MM.1S (cell line): ENCODE data around the gene NBPF1.
"Not testable (repeated sequence)": the region's sequence is repeated elsewhere in the genome, so short reads cannot be mapped to it uniquely, and the experiment has no call there.

ENCODE experiments used
- DNase-seq: peaks from one replicate; pipeline ENCODE4 v3.0.0-alpha.2; 2015
- H2AFZ ChIP-seq: fragments of 300-600 bp; sonication (generic); 2 replicates; pipeline ENCODE4 v1.6.0; 2016; ENCODE audit warnings: antibody characterized with exemption, low read length
- H3F3A ChIP-seq: fragments of 300-600 bp; sonication (generic); 2 replicates; pipeline ENCODE4 v1.6.1; 2016; ENCODE audit warnings: mild to moderate bottlenecking, antibody characterized with exemption, low read length, moderate library complexity, mixed read lengths; ENCODE audit not compliant: insufficient read depth
- H3K27ac ChIP-seq: fragments of 300-600 bp; sonication (generic); 2 replicates; pipeline ENCODE4 v1.5.1; 2016; ENCODE audit warnings: mild to moderate bottlenecking, low read length
- H3K27me3 ChIP-seq: fragments of 300-600 bp; sonication (generic); replicated peaks from 2 replicates; pipeline ENCODE4 v1.6.0; 2016; ENCODE audit warnings: low read length; ENCODE audit not compliant: insufficient read depth
- H3K36me3 ChIP-seq: fragments of 300-600 bp; sonication (generic); replicated peaks from 2 replicates; pipeline ENCODE4 v1.6.1; 2016; ENCODE audit warnings: mild to moderate bottlenecking, low read length, mixed read lengths; ENCODE audit not compliant: insufficient read depth
- H3K4me1 ChIP-seq: fragments of 300-600 bp; sonication (generic); 2 replicates; pipeline ENCODE4 v1.6.1; 2016; ENCODE audit warnings: low read length, mixed read lengths
- H3K4me2 ChIP-seq: fragments of 300-600 bp; sonication (generic); 2 replicates; pipeline ENCODE4 v1.6.0; 2016; ENCODE audit warnings: low read depth, low read length
- H3K4me3 ChIP-seq: fragments of 300-600 bp; sonication (generic); 2 replicates; pipeline ENCODE4 v1.5.1; 2016; ENCODE audit warnings: low read length, mixed read lengths
- H3K79me2 ChIP-seq: fragments of 300-600 bp; sonication (generic); 2 replicates; pipeline ENCODE4 v1.6.1; 2016; ENCODE audit warnings: mixed run types, low read length, mixed read lengths
- H3K9ac ChIP-seq: fragments of 300-600 bp; sonication (generic); 2 replicates; pipeline ENCODE4 v1.6.1; 2016; ENCODE audit warnings: low read length, mixed read lengths
- H3K9me2 ChIP-seq: fragments of 300-600 bp; sonication (generic); replicated peaks from 2 replicates; pipeline ENCODE4 v1.6.1; 2016; ENCODE audit warnings: mild to moderate bottlenecking, low read length, mixed read lengths; ENCODE audit not compliant: insufficient read depth
- H3K9me3 ChIP-seq: fragments of 300-600 bp; sonication (generic); replicated peaks from 2 replicates; pipeline ENCODE4 v1.6.1; 2016; ENCODE audit warnings: mild to moderate bottlenecking, low read length, mixed read lengths; ENCODE audit not compliant: insufficient read depth
- H4K20me1 ChIP-seq: fragments of 300-600 bp; sonication (generic); 2 replicates; pipeline ENCODE4 v1.6.1; 2016; ENCODE audit warnings: mild to moderate bottlenecking, low read length, moderate library complexity, mixed read lengths; ENCODE audit not compliant: insufficient read depth

NBPF1 gene

DNA sequence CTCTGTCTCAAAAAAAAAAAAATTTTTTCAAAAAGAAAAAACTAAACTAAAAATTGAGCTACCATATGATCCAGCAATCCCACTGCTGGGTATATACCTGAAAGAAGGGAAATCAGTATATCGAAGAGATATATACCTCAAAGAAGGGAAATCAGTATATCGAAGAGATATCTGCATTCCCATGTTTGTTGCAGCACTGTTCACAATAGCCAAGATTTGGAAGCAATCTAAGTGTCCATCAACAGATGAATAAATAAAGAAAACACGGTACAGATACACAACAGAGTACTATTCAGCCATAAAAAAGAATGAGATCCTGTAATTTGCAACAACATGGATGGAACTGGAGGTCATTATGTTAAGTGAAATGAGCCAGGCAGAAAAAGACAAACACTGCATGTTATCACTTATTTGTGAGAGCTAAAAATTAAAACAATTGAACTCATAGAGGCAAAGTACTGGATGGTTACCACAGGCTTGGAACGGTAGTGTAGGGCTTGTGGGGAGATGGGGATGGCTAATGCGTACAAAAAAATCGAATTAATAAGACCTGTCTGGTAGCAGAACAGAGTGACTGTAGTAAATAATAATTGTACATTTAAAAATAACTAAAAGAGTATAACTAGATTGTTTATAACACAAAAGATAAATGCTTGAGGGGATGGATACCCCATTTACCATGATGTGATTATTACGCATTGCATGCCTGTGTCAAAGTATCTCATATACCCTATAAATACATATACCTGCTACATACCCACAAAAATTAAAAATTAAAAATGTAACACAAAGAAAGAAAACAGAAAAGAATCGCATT is 28.0 kb upstream of the NBPF1 start:
- not testable (repeated sequence) for H3K9ac ChIP-seq, H3K9me3 ChIP-seq, H3K36me3 ChIP-seq, H3K27me3 ChIP-seq, DNase-seq, H3K9me2 ChIP-seq, H3K4me2 ChIP-seq, H4K20me1 ChIP-seq, H2AFZ ChIP-seq, H3K27ac ChIP-seq, H3K4me3 ChIP-seq, H3F3A ChIP-seq
- Histone ChIP-seq H3K4me1 (peaks cover 15% of the 10 kb centered on the region), H3K79me2 (peaks cover 44% of the 10 kb centered on the region)

DNA sequence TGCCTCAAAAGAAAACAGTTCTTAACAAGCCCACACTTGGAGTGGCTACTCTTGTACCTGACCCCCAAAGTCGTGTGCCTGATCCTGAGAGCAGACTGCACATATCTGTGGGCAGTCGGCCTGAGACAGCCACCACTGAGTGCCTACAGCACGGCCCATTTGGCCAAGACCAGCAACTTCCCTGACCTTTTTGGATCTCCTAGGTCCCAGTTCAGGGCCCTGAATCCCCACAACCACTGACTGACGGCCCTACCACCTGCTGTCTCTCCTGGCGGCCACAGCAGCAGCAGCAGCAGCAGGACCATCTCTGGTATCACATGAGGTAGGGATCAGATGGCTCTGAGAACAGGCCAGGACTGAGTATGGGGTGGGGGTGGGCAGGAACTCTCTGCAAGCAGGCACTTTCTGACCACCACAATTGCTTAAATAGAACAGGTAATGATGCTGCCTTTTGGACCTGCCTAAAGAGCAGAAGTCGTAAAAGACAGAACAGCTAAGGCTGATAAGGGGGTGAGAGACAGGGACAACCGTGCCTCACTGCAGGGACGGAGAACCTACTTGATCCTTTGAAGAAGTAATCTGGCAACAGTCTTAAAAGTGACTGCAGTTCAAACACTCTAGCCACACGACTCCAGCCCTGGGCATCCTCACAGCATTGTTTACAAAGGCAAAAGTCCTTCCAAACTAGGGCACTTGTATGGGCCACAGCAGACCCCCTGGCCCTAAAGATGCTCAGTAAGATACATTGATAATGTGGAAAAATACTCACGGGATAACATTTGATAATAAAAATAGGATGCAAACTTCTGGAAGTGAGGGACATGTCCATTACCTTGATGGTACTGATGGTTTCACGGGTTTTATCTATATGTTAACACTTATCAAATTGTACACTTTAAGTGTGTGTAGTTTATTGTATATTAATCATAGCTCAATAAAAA is 26.0 kb upstream of the NBPF1 start:
- not testable (repeated sequence) for H3K27me3 ChIP-seq, H3K4me3 ChIP-seq, H3K27ac ChIP-seq, H3K4me2 ChIP-seq, H3K4me1 ChIP-seq, DNase-seq, H3K9me3 ChIP-seq, H3K9me2 ChIP-seq, H3K36me3 ChIP-seq, H4K20me1 ChIP-seq, H3F3A ChIP-seq, H2AFZ ChIP-seq, H3K9ac ChIP-seq
- peaks cover 42% of the 10 kb centered on the region for H3K79me2 ChIP-seq

DNA sequence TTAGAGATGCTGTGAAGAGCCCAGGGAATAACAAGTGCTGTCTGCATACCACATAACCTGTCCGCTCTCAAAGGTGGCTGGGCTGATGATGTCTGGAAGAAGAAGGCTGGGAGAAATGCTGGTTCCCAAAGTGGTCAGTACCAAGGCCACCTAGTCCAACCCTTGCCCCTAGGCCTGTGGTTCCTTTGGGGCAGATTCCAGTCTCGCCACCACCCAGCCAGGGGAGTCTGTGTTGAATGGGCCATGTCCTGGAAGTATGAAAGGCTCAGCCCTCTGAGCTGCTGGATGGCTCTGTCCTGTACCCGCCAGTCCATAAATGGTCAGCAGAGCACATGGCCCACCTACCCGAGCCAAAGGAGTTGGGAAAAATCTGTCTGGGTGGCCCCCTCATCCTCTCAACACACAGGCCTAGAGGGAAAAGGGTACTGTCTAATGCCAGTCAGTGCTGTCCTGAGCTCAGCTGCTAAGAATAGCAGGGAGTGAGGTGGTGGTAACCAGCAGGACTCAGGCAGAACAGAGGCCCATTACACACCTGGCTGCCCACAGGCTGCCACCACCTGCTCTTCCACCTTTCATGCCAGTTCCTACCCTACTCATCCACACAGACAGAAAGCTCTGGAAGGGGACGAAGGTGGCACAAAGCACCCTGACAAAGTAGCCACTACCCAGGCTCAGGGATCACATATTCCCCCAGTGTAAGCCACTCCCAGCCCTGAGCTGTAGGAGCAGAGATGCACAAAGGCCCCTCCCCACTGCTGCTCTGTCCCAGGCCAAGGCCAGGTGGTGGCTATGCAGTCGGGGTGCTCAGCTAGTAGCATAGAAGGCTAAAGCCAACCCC is 24.8 kb upstream of the NBPF1 start:
- not testable (repeated sequence) for H3K27ac ChIP-seq, H3K9me3 ChIP-seq, H3K9ac ChIP-seq, H3K4me3 ChIP-seq, H2AFZ ChIP-seq, H3K4me2 ChIP-seq, H3K9me2 ChIP-seq, H3K27me3 ChIP-seq, H4K20me1 ChIP-seq, H3K36me3 ChIP-seq, H3F3A ChIP-seq, H3K4me1 ChIP-seq, DNase-seq
- peaks cover 30% of the 10 kb centered on the region for H3K79me2 ChIP-seq

DNA sequence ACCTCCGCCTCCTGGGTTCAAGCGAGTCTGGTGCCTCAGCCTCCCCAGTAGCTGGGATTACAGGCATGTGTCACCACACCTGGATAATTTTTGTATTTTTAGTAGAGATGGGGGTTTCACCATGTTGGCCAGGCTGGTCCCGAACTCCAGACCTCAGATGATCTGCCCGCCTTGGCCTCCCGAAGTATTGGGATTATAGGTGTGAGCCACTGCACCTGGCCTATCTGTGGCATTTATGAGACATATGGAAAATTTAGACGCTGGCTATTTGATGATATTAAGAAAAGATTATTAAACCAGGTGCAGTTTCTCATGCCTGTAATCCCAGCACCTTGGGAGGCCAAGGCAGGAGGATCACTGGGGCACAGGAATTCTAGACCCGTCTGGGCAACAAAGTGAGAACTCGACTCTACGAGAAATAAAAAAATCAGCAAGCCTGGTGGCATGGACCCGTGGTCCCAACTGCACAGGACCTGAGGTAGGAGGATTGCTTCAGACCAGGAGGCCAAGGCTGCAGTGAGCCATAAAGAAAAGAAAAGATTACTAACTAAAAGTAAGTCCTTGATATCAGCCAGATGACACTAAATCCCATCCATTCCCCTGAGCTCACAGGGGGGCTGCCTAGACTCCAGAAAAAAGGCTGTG is 23.3 kb upstream of the NBPF1 start:
- not testable (repeated sequence) for H3K9me2 ChIP-seq, H4K20me1 ChIP-seq, H3K36me3 ChIP-seq, H3K27me3 ChIP-seq, H3K4me1 ChIP-seq, H3F3A ChIP-seq, H3K27ac ChIP-seq, H2AFZ ChIP-seq, H3K4me2 ChIP-seq, H3K4me3 ChIP-seq, H3K9me3 ChIP-seq, H3K9ac ChIP-seq, DNase-seq
- H3K79me2 ChIP-seq = peaks cover 17% of the 10 kb centered on the region

DNA sequence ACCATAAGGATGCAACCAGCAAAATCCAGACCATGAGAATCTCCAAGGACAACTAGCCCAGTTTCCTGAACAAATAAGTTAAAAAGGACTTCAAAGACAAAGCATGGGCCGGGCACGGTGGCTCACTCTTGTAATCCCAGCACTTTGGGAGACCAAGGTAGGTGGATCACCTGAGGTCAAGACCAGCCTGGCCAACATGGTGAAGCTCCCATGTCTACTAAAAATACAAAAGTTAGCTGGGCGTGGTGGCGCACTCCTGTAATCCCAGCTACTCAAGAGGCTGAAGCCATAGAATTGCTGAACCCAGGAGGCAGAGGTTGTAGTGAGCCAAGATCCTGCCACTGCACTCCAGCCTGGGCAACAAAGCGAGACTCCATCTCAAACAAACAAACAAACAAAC is 22.6 kb upstream of the NBPF1 start:
- H3K4me3 ChIP-seq, H3K9me3 ChIP-seq, H3K27ac ChIP-seq, H3F3A ChIP-seq, H3K4me1 ChIP-seq, H3K4me2 ChIP-seq, DNase-seq, H3K27me3 ChIP-seq, H3K36me3 ChIP-seq, H2AFZ ChIP-seq, H3K9me2 ChIP-seq, H3K9ac ChIP-seq, H3K79me2 ChIP-seq, H4K20me1 ChIP-seq: not testable (repeated sequence)

DNA sequence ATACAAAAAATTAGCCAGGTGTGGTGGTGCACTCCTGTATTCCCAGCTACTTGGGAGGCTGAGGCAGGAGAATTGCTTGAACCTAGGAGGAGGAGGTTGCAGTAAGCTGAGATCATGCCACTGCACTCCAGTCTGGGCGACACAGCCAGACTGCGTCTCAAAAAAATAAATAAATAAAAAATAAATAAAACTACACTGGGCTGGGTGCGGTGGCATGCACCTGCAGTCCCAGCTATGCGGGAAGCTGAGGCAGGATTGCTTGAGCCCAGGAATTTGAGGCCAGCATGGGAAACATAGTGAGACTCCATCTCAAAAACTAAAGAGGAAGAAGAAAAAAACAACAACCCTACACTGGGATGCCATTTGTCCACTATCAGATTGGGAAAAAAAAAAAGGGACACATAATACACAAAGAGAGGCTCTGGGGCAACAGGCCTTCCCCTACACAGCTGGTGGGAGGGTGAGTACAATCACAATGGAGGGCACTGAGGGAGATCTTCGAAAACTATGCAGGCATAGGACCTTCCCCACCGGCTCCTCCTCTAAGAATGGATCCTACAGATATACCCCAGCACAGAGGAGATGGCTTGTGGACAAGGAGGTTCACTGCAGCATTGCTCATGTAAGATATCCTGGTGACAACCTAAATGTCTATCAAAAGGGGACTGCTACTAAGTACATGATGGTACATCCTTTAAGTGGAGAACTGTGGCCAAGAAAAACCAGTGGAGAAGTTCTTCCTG is 20.3 kb upstream of the NBPF1 start:
- H3K4me1 ChIP-seq, H3K9ac ChIP-seq, H3K9me2 ChIP-seq, H3K4me2 ChIP-seq, H3K27me3 ChIP-seq, H3K79me2 ChIP-seq, H3F3A ChIP-seq, H3K27ac ChIP-seq, DNase-seq, H4K20me1 ChIP-seq, H3K36me3 ChIP-seq, H2AFZ ChIP-seq, H3K9me3 ChIP-seq, H3K4me3 ChIP-seq: not testable (repeated sequence)
